Measurements from ENCODE around the gene FN1. TPM values are rescaled to one million over a fixed set of nuclear protein-coding genes. Genes with fewer than 3 reads are reported as not detected.

Gene FN1
- total RNA-seq, result under 1 TPM; 0.16 to 0.62 TPM

DNA sequence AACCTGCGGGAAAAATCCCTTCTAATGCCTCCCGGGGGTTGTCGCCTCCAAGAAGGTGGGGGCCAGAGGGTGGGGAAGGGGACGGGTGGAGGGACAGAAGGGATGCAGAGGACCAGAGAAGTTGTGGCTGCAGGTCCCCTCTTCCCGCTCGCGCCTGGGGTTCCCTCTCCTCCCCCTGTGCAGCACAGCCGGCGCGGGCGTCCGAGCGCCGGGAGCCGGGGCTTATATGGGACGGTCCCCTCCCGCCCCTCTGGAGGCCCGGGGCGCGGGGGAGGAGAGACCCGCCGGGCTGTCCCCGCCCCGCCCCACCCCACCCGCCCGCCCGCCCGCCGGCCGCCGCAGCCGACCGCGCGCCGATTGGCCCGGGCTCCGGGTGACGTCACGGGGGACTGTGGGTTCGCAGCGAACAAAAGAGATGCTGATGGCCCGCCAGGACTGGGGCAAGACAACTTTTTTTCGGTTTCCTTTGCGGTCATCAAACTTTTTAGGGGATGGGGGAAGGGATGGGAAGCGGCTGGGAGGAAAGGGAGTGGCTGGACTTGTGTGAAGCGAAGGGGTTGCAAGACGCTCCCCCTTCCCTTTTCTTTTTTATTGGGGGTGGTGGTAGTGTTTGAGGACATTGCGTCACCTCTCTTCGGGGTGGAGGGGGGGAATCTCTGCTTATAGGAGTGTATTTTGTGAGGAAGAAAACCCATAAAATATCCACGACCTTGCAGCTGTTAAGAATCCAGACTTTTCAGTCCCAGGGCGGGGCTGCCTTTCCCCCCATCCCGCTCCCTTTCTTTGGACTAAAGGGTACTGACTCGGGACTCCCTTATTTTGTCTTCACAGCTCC lies at the start of gene FN1:
FN1 (minus strand) TSS at position 199 of the 835 bp plus-strand sequence. CDS start 266 bp downstream, outside the sequence.
- no peaks in the 10 kb centered on the region for H3K9me3 Mint-ChIP-seq
- peak in 1 of 2 donors; percentile 55 for DNase-seq (ENCODE audit: low spot score in 2 of 2)
- peaks cover 0 to 4% of the 10 kb centered on the region in 2 donors for H3K36me3 Mint-ChIP-seq
- peak; percentile 86 to 88 for ATAC-seq
- peak within 1 kb of the TSS in 1 of 2 donors; percentile 22 for H3K27ac Mint-ChIP-seq

- Mint-ChIP-seq H3K27ac (no peak overlapping the region), H3K36me3 (no peaks in the 10 kb centered on the region)
Measured at GRCh38 chr2:215485032-215485431, 49.2 kb upstream of the FN1 start.

DNA sequence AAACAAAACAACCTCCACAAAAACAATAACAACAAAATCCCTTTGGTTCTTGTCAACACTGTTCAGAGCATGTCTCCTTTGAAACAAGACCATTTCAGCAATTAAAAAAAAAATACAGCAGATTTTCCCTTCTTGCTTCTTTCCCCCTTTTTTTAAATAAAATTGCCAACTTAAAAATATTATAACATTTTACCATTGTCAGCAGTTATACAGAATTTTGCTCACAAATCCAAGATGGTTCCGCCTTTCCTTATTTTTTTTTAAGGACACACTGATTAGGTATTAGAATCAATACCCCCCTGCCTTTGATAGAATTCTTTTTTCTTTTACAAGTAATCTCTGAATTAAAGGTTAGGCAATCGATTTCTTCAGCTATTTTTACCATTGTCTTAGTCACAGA lies 48.7 kb upstream of the FN1 start:
- Mint-ChIP-seq H3K9me3 (peaks cover 0 to 4% of the 10 kb centered on the region in 2 donors), H3K27ac (no peak overlapping the region), H3K36me3 (no peaks in the 10 kb centered on the region)
- ATAC-seq, result no peak
- no peak for DNase-seq (ENCODE audit: low spot score in 2 of 2)

More at GRCh38 chr2:215485032-215485431, 49.2 kb upstream of the FN1 start:
- no peak for DNase-seq (ENCODE audit: low spot score in 2 of 2)
- ATAC-seq, result no peak
- H3K9me3 Mint-ChIP-seq, result peaks cover 0 to 4% of the 10 kb centered on the region in 2 donors

DNA sequence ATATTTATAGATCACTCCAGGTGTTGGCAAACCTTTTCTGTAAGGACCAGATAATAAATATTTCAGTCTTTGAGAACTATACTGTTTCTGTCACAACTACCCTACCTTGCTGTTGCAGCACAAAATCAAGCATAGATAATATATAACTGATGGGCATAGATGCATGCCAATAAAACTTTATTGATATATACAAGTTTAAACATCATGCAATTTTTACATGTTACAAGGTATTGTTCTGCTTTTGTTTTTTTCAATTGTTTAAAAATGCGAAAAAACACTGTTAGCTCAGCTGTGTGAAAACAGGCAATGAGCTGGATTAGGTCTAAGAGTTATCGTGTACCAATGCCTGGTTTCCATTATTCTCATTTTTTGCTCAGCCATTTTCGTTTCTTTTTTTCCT lies 47.6 kb upstream of the FN1 start:
- peaks cover 0 to 2% of the 10 kb centered on the region in 2 donors for H3K9me3 Mint-ChIP-seq
- no peak for DNase-seq (ENCODE audit: low spot score in 2 of 2)
- no peak for ATAC-seq
- no peaks in the 10 kb centered on the region for H3K36me3 Mint-ChIP-seq
- H3K27ac Mint-ChIP-seq, result no peak overlapping the region

DNA sequence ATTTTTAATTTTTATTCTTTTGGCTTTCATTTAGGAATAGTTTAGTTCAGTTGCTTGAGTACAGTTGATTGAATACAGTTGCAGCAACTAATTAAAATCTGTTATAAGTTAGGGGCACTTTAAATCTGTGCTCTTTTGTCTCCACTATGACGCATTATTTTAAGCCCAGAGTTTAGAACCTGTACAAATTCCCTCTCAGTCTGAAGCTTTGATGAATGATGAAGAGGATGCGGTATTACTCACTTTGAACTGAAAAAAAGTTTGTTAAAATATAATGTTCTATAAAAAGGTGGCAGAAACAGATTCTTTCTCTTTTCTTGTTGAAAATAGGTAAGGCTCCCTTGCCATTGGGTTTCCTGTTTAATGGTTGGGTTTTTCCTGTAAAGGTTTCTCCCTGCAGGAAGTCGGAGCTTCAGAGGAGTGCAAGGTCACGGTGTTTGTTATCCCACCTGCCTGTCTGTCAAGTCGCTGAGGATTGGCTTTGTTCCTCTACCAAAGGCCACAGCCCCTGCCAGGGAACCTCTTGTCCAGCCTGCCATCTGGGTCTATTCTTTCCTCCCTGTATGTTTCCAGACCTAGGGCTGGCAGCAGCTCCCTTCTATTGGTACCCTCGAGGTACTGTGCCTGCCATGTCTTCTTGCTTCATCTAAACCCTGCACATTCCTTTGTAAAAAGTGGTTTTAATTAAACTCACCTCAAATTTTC lies 43.8 kb upstream of the FN1 start:
- ATAC-seq (no peak), DNase-seq (ENCODE audit: low spot score in 2 of 2) (no peak)
- Mint-ChIP-seq H3K9me3 (no peaks in the 10 kb centered on the region), H3K36me3 (no peaks in the 10 kb centered on the region), H3K27ac (no peak overlapping the region)

- Mint-ChIP-seq H3K36me3 (no peaks in the 10 kb centered on the region), H3K9me3 (no peaks in the 10 kb centered on the region), H3K27ac (no peak overlapping the region)
- DNase-seq (ENCODE audit: low spot score in 2 of 2) (no peak), ATAC-seq (no peak)
Measured at GRCh38 chr2:215479121-215479520, 43.3 kb upstream of the FN1 start.

DNA sequence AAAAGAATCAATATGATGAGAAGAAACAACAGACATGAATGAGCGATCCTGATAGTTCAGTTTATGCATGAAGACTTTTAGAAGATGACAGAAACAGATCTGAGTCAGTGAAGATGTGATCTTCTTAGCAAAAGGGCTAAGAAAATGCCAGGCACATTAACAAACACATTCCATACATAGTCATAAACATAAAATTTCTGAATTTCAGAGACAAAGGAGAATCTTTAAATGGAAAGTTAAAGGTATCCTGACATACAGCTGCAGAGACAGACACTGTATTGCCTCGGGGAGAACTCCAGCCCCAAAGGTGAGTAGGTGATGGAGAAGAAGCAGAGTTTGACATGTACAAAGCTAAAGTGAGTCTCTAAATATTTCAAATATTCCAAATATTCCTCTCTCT lies 40.6 kb upstream of the FN1 start:
- DNase-seq (ENCODE audit: low spot score in 2 of 2), result no peak
- no peak for ATAC-seq
- no peak overlapping the region for H3K27ac Mint-ChIP-seq
- H3K36me3 Mint-ChIP-seq, result no peaks in the 10 kb centered on the region
- no peaks in the 10 kb centered on the region for H3K9me3 Mint-ChIP-seq

GRCh38 chr2:215466097-215466909 lies 30.4 kb upstream of the FN1 start:
- no peaks in the 10 kb centered on the region for H3K36me3 Mint-ChIP-seq
- ATAC-seq (no peak), DNase-seq (ENCODE audit: low spot score in 2 of 2) (no peak)
- H3K27ac Mint-ChIP-seq, result no peak overlapping the region
- H3K9me3 Mint-ChIP-seq, result no peaks in the 10 kb centered on the region

DNA sequence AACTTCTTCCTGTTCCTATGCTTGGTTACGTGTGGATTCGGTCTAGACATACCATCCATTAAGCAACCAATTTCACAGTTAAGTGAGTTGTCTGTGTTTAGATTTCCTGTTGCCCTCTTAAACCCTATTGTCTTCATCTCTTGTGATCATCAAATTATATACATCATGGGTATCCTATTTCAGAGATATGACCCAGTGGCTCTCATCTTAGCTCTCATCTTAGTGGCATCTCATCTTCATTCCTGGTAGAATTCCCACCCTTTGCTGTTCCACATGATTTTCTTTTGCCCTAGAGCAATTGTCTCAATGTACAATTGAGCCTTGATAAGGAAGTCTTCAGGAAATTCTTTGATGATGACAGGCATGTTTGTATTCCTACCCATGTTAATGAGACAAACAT lies 29.4 kb upstream of the FN1 start:
- Mint-ChIP-seq H3K36me3 (no peaks in the 10 kb centered on the region), H3K9me3 (no peaks in the 10 kb centered on the region), H3K27ac (no peak overlapping the region)
- DNase-seq (ENCODE audit: low spot score in 2 of 2) (no peak), ATAC-seq (no peak)

- no peaks in the 10 kb centered on the region for H3K9me3 Mint-ChIP-seq
- DNase-seq (ENCODE audit: low spot score in 2 of 2), result no peak
- no peak for ATAC-seq
- no peak overlapping the region for H3K27ac Mint-ChIP-seq
- H3K36me3 Mint-ChIP-seq, result no peaks in the 10 kb centered on the region
Measured at GRCh38 chr2:215461836-215462532, 26.1 kb upstream of the FN1 start.

GRCh38 chr2:215460682-215461382 lies 25.0 kb upstream of the FN1 start:
- Mint-ChIP-seq H3K27ac (no peak overlapping the region), H3K9me3 (no peaks in the 10 kb centered on the region), H3K36me3 (no peaks in the 10 kb centered on the region)
- ATAC-seq, result no peak
- DNase-seq (ENCODE audit: low spot score in 2 of 2), result no peak

- no peak for ATAC-seq
- Mint-ChIP-seq H3K27ac (no peak overlapping the region), H3K9me3 (no peaks in the 10 kb centered on the region), H3K36me3 (no peaks in the 10 kb centered on the region)
- no peak for DNase-seq (ENCODE audit: low spot score in 2 of 2)
Measured at GRCh38 chr2:215455958-215456357, 20.1 kb upstream of the FN1 start.

DNA sequence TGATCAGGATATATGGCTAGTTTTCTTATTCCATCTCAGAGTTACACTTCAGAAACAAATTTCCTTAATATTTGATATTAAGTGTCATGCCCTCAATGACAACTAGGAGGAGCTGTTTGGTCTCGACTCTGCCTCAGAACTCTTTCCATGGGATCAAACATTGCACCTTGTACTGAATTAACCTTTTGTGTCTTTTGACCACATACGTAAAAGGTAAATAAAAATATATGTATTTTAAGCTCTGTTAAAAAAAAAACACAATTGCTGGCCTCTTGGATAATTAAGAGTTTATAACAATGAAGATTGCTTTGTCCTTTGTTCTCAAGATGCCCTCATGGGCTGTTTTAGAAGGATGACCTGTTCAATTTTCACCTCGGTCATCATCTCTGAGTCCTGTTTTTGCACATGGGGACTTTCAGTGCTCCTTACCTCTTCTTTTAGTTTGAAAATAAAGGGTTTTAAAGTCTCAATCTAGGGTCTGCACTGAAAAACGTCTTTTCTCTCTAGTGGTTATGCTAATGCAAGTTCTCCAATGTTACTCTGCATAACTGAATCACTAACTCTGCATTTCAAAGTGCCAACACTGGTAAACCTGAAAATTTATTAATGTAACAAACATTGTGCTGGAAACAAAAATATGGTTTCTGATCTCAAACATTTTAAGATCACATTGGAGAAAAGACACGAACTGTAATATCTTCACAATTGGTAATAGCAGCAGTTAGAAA lies 18.8 kb upstream of the FN1 start:
- DNase-seq (ENCODE audit: low spot score in 2 of 2) (peak in 1 of 2 donors; percentile 4), ATAC-seq (no peak)
- no peaks in the 10 kb centered on the region for H3K36me3 Mint-ChIP-seq
- no peak overlapping the region for H3K27ac Mint-ChIP-seq
- no peaks in the 10 kb centered on the region for H3K9me3 Mint-ChIP-seq

DNA sequence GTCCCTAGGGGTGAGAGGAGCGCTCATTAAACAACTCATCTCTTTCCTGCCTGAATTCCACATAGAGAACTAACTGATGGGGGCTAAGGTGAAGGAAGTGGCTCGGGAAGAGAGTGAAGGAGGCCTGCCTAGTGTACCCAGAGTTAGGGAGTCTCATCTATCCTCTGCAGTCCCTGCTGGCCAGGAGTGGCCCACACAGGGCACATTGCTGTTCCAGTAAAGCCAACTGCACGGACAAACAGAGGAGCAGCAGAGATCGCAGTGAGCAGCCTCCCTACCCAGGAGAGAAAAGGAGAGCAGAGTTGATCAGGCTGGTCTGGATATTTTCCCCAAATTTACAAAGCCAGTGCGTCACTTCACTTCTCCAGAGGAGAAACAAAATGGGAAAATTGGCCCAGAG lies 16.9 kb upstream of the FN1 start:
- ATAC-seq (no peak), DNase-seq (ENCODE audit: low spot score in 2 of 2) (no peak)
- H3K9me3 Mint-ChIP-seq, result no peaks in the 10 kb centered on the region
- H3K36me3 Mint-ChIP-seq, result no peaks in the 10 kb centered on the region
- H3K27ac Mint-ChIP-seq, result no peak overlapping the region

- no peak for DNase-seq (ENCODE audit: low spot score in 2 of 2)
- Mint-ChIP-seq H3K36me3 (no peaks in the 10 kb centered on the region), H3K9me3 (no peaks in the 10 kb centered on the region), H3K27ac (no peak overlapping the region)
- ATAC-seq, result no peak
Measured at GRCh38 chr2:215451012-215451756, 15.3 kb upstream of the FN1 start.

Data from activated naive CD4-positive, alpha-beta T cell treated with anti-CD3 and anti-CD28 coated beads, Interleukin-2, amount 50 U/mL, for 72 hours (primary cell).